Left ventricle myocardium inferior (tissue), 1 donor: ENCODE data around the gene ANK2. TPM values are rescaled to one million over a fixed set of nuclear protein-coding genes. Genes with fewer than 3 reads are reported as not detected.
"Not testable (repeated sequence)": the region's sequence is repeated elsewhere in the genome, so short reads cannot be mapped to it uniquely, and the experiment has no call there.

Experiments
- DNase-seq: peaks from one replicate; pipeline ENCODE4 v3.0.0-alpha.2; 2020
- H3K27ac ChIP-seq: fragments of 200-600 bp; replicated peaks from 2 replicates; pipeline ENCODE4 v1.8.0; 2021
- H3K27me3 ChIP-seq: fragments of 200-600 bp; 2 replicates; pipeline ENCODE4 v1.8.0; 2021; ENCODE audit warnings: low read depth
- H3K36me3 ChIP-seq: fragments of 200-600 bp; 2 replicates; pipeline ENCODE4 v1.8.0; 2021
- H3K4me1 ChIP-seq: fragments of 200-600 bp; 2 replicates; pipeline ENCODE4 v1.8.0; 2021
- H3K4me3 ChIP-seq: fragments of 200-600 bp; 2 replicates; pipeline ENCODE4 v1.8.0; 2021; ENCODE audit warnings: mild to moderate bottlenecking, moderate library complexity
- H3K9me3 ChIP-seq: fragments of 200-600 bp; replicated peaks from 2 replicates; pipeline ENCODE4 v1.8.0; 2021
- intact Hi-C: fragments of 100-400 bp; cut with micrococcal nuclease; formaldehyde crosslinking; loops from one replicate; pipeline ENCODE4 v1.11.0; 2022
- total RNA-seq: library from RNA; stranded (reverse); fragmentation: NEBNext Ultra II Directional; extraction: Animal tissue kit (Norgen Biotek cat#: 25700); gene quantifications from one replicate; pipeline ENCODE4 v1.2.1, GENCODE V29; 2021
- TF ChIP-seq, protein P1 (sequence below): fragments of 200-600 bp; IDR thresholded peaks from 2 replicates; pipeline ENCODE4 v1.8.0; 2021; ENCODE audit warnings: antibody characterized with exemption, mild to moderate bottlenecking, borderline replicate concordance
- donor health status: DM: no; HTN: yes; CAD: no; lungs with severe emphysema.

ANK2 gene
- total RNA-seq, 1 donor from 2014 or later = 267 TPM

DNA sequence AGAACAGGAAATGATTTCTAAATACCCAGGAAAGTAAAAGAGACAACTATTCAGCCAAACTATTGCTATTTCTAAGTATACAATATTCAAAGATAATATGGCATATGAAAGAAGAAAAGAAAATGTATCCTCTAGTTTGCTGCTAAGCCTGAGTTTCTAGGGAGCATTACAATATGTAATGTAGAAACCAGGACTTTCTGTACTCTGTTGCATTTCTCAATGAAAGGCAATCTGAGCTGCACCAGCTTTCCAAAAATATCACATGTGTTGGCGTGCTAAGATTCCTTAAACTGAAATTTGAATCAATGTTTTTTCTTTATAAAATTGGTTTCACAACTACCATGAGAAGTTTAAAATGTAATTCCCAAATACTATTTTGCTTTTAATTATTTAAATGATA is 129.6 kb downstream of the ANK2 start:
- intact Hi-C loops = no loop called here
- no peaks in the 10 kb centered on the region for H3K36me3 ChIP-seq
- H3K27me3 ChIP-seq = no peaks in the 10 kb centered on the region
- no peaks in the 10 kb centered on the region for H3K9me3 ChIP-seq
- peaks cover 62% of the 10 kb centered on the region for H3K4me1 ChIP-seq
- peak overlapping the region; percentile 79 for H3K27ac ChIP-seq
- no peak overlapping the region for H3K4me3 ChIP-seq
- TF ChIP-seq, protein P1, sequence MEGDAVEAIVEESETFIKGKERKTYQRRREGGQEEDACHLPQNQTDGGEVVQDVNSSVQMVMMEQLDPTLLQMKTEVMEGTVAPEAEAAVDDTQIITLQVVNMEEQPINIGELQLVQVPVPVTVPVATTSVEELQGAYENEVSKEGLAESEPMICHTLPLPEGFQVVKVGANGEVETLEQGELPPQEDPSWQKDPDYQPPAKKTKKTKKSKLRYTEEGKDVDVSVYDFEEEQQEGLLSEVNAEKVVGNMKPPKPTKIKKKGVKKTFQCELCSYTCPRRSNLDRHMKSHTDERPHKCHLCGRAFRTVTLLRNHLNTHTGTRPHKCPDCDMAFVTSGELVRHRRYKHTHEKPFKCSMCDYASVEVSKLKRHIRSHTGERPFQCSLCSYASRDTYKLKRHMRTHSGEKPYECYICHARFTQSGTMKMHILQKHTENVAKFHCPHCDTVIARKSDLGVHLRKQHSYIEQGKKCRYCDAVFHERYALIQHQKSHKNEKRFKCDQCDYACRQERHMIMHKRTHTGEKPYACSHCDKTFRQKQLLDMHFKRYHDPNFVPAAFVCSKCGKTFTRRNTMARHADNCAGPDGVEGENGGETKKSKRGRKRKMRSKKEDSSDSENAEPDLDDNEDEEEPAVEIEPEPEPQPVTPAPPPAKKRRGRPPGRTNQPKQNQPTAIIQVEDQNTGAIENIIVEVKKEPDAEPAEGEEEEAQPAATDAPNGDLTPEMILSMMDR = peak; percentile 8
- DNase-seq = no peak

DNA sequence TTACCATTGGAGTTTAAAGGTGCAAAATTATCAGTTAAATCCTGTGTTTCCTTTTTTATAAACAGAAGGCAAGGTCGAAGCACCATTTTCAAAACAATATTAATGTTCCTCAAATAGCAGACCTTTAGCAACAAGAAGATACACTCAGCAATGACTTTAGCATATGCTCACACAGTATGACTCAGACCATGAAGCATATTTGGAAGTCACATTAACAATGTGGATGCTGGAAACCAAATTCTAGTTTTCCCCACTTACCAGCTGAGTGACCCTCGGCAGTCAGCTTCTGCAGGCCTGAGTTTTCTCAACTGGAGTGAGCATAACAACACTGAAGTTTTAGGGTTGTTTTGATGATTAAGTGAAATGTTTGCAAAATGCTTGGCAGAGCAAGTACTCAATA is 130.5 kb downstream of the ANK2 start:
- H3K9me3 ChIP-seq = peaks cover 4% of the 10 kb centered on the region
- H3K4me1 ChIP-seq = peaks cover 64% of the 10 kb centered on the region
- H3K27ac ChIP-seq = peak overlapping the region; percentile 79
- H3K27me3 ChIP-seq = no peaks in the 10 kb centered on the region
- intact Hi-C loops = no loop called here
- no peak overlapping the region for H3K4me3 ChIP-seq
- TF ChIP-seq, protein P1 = no peak
- H3K36me3 ChIP-seq = no peaks in the 10 kb centered on the region
- no peak for DNase-seq

DNA sequence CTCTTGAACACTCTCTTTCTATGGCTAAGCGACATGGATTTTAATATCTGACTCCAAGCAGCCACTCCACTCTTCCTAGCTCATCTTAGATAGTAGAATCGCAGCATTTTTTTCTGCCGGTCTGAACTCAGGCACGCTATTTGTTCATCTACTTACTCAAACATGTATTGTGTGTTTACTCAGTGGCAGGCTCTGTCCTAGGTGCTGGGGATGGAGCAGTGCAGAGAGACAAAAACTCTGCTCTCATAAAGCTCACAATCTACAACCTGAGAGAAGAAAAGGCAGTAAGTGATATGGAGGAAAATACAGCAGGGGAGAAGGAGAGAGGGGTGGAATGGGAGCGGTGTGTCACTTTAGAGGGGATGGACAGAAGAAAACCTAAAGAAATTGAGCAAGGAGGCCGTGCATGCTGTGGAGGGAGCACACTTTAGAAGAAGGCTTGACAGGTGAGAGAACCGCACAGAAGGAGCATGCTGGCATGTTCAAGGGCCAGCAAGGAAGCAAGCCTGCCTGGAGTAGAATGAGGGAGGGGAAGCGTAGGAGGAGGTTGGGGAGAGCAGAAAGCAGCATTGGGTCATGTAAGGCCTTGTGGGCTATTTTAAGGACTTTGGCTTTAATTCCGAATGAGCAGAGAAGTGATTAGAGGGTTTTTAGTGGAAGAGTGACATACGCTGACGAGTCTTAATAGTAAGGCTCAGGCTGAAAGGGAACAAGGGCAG is 132.0 kb downstream of the ANK2 start:
- DNase-seq = no peak
- TF ChIP-seq, protein P1 = no peak
- Histone ChIP-seq H3K4me1 (peaks cover 65% of the 10 kb centered on the region), H3K27me3 (no peaks in the 10 kb centered on the region), H3K9me3 (peaks cover 13% of the 10 kb centered on the region), H3K27ac (peak overlapping the region; percentile 79), H3K4me3 (peak overlapping the region; percentile 32), H3K36me3 (no peaks in the 10 kb centered on the region)
- intact Hi-C loops = no loop called here

DNA sequence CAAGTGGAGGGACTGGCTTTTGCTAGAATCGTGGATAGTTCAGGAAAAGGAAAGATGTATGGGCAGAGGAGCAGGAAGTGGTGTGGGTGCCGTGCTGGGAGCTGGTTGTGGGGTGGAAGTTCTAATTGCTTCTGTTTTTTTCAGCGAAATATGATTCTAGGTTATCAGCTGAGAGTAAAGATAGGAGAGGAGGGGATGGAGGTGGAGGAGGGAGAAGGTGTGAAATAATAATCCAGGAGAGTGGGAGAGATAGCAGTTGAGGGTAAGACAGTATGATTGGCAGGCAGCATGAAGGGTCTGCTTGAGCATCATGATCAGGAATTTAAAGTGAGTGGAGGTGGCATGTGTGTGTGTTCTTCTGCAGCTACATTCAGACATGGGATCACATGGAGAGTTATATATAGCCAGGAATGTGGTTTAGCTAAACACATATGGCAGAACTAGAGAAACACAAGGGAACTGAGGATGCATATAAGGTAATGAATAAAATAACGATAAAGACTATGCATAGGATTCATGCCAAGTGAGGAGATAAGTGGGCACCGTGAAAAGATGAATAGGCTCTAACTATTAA is 133.7 kb downstream of the ANK2 start:
- H3K27ac ChIP-seq = peak overlapping the region; percentile 79

DNA sequence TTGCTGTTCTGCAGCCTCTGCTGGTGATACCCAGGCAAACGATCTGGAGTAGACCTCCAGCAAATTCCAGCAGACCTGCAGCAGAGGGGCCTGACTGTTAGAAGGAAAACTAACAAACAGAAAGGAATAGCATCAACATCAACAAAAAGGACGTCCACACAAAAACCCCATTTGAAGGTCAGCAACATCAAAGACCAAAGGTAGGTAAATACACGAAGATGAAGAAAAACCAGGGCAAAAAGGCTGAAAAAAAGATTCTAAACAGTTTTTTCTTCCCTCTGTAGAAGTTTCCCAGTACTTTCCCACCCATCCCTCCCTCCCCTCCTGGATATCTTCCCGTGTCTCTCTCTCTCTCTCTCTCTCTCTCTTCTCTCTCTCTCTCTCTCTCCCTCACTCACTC is 136.8 kb downstream of the ANK2 start:
- intact Hi-C loops, H3K27me3 ChIP-seq, H3K27ac ChIP-seq: not testable (repeated sequence)

More for the DNA sequence above, 133.7 kb downstream of the ANK2 start:
- Histone ChIP-seq H3K27me3 (no peaks in the 10 kb centered on the region), H3K36me3 (no peaks in the 10 kb centered on the region), H3K9me3 (peaks cover 13% of the 10 kb centered on the region), H3K4me1 (peaks cover 69% of the 10 kb centered on the region), H3K4me3 (no peak overlapping the region)
- intact Hi-C loops = no loop called here
- no peak for DNase-seq
- TF ChIP-seq, protein P1 = no peak

DNA sequence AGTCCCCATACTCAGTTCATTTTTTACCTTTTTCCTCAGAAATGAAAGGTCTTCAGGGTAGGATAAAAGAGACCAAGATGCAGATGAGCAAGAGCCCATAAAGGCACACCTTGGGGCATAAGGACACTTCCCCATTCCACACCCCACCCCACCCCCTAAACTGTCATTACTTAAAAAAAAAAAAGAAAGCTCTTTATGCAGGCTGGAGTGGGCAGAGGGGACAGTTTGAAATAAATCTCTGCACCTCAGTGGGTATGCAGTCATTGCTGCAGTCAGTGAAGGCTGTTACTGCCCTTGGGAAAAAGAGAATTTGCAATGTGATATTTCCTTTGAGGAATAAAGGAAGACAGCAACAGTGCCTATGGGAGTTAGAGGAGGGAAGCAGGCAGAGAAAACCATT is 137.5 kb downstream of the ANK2 start:
- H3K27me3 ChIP-seq = no peaks in the 10 kb centered on the region

More for the DNA sequence above, 136.8 kb downstream of the ANK2 start:
- not testable (repeated sequence) for DNase-seq, H3K4me3 ChIP-seq, H3K36me3 ChIP-seq
- H3K9me3 ChIP-seq = peaks cover 13% of the 10 kb centered on the region
- H3K4me1 ChIP-seq = peaks cover 38% of the 10 kb centered on the region

More for the DNA sequence above, 137.5 kb downstream of the ANK2 start:
- no peak overlapping the region for H3K4me3 ChIP-seq
- H3K27ac ChIP-seq = no peak overlapping the region
- H3K36me3 ChIP-seq = no peaks in the 10 kb centered on the region
- H3K9me3 ChIP-seq = peaks cover 13% of the 10 kb centered on the region
- H3K4me1 ChIP-seq = peaks cover 31% of the 10 kb centered on the region
- intact Hi-C loops = no loop called here
- no peak for DNase-seq
- TF ChIP-seq, protein P1 = no peak
